ENCODE results near the gene OSR1.
A peak's percentile ranks its signal among the peaks of the same experiment; 100 is the strongest.
"Not testable (repeated sequence)": the region's sequence is repeated elsewhere in the genome, so short reads cannot be mapped to it uniquely, and the experiment has no call there.

Gene OSR1

GRCh38 chr2:19332503-19332902, 25.9 kb downstream of the OSR1 start:
- DNase-seq (ENCODE audit: low read depth in 2 of 2), result no peak

DNA sequence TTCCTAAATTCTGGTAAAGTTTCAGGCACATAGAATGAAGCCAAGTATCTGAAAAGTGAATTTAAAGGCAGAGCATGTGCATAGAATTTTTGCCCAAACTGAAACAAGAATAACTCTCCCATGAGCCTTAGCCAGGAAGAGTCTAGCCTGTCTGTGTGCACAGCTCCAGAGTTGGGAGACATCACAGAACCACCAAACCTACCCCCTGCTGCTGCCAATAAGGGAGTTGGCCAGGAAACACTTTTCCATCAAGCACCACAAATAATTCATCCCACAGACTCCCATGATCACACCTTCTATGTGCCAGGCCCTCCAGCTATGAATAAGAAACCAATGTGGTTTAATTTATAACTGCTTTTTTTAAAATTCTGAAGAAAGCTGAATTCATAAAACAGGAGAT, 27.0 kb downstream of the OSR1 start:
- DNase-seq (ENCODE audit: low read depth in 2 of 2), result no peak

DNA sequence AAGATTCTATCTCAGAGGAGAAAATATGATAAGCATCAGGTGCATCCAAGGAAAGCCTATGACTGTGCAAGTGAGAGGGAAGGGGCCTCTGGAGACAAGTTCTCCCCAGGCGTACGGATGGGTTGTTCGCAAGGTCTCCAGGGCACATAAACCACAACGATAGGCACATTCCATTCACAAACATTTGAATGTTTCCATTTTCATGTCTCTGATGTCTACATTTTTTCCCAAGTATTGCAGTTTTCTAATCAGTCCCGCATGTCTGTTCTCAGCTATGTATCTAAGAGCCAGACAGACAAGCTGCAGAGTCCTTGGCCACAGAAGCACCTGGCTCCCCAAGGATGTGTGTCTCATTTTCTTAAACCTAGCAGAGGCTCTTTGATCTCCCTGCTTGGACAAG, 28.0 kb downstream of the OSR1 start:
- DNase-seq (ENCODE audit: low read depth in 2 of 2), result peak in 1 of 2 experiments; percentile 4

GRCh38 chr2:19329445-19329844, 29.0 kb downstream of the OSR1 start:
- no peak for DNase-seq (ENCODE audit: low read depth in 2 of 2)

DNA sequence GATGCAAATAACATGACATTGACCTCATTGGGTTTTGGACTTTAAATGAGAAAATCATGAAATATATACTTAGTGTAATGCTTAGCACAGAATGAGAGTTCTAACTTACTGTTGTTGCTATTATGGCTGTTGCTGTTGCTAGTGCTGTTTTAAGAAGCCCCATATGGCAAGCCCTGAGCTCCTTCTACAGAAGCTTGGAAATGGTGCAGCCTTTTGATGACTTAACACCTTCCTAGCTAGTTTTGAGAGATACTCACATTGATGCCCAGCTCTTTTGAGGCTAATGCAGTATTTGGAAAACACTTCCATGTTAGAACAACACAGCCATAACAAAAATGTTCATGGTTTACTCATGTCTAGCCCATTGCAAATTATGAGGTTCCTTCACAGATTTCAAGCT, 30.9 kb downstream of the OSR1 start:
- DNase-seq (ENCODE audit: low read depth in 2 of 2), result no peak

- no peak for DNase-seq (ENCODE audit: low read depth in 2 of 2)
Measured at GRCh38 chr2:19321946-19322345, 36.5 kb downstream of the OSR1 start.

DNA sequence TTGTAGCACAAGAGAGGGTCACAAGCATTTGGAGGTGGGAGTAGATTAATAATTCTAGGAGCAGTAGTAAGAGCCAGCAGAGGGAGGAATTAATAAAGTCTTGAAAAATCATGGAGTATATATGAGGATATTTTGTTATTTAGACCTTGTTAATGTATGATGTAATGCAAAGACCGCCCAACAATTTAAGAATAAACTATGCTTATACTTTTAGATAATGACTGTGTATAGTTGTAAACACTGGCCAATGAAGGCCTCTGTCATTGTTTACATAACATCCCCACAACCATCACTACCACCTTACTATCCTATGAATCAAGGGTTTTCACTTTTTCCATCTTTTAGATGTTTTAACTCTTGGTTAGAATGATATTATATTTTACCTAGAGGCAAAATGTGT, 37.6 kb downstream of the OSR1 start:
- DNase-seq (ENCODE audit: low read depth in 2 of 2), result no peak

GRCh38 chr2:19319698-19320097, 38.7 kb downstream of the OSR1 start:
- DNase-seq (ENCODE audit: low read depth in 2 of 2), result no peak

DNA sequence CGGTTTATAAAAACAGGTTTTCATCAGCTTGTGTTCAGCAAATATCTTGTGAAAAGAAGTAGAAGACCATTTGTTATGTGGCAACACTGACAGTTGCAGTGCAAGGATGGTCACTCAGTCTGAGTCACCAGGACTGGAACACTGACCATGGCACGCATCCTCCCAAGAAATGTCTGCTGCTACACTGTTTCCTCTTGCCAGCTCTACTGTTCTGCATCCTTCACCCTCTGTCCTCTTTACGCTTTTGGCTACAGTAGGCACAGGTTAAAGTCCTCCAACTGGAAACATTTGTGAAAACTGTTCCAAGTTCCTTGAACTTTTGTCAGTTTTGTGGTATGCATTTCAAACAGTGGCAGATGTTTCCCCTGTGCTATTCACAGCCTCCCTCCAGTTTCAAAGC, 39.4 kb downstream of the OSR1 start:
- no peak for DNase-seq (ENCODE audit: low read depth in 2 of 2)

DNA sequence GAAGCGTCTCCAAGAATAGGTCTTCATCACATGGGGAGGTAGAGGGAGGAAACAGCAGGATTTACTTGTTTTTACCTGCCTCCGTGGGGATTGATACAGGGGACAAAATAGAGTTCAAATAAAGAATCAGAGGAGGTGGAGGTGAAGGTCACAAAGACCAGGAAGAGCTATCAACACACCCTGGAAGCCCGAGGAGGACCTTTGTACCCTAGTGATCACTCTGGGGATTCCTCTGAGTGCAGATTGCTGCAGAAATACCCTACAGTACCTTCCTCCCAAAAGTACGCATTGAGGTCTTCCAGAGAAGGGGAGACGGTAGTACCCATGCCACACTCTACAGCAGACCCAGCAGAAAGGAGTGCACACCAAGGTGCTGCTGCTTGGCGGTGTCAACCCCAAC, 44.9 kb downstream of the OSR1 start:
- DNase-seq (ENCODE audit: low read depth in 2 of 2), result no peak

DNA sequence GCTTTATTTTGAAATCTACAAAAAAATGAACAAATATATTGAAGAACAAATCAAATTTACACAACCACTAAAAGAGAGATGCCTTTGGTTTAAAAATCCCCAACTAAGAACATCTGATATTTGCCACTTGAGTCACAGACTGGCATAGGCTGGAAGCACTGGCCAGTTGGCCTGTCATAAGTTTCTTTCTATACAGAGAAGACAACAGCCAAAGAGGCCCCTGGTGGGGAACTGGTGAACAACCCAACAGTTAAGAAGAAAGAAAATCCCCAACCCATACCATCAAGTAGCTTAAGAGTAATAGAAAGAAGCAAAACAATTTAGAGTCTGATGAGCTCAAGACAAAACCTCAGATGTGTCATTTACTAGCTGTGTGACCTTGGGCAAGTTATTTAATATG, 45.5 kb downstream of the OSR1 start:
- DNase-seq (ENCODE audit: low read depth in 2 of 2), result no peak

DNA sequence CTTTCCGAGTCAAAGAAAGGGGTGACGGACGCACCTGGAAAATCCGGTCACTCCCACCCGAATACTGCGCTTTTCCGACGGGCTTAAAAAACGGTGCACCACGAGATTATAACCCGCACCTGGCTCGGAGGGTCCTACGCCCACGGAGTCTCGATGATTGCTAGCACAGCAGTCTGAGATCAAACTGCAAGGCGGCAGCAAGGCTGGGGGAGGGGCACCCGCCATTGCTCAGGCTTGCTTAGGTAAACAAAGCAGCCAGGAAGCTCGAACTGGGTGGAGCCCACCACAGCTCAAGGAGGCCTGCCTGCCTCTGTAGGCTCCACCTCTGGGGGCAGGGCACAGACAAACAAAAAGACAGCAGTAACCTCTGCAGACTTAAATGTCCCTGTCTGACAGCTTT, 52.4 kb downstream of the OSR1 start:
- not testable (repeated sequence) for DNase-seq (ENCODE audit: low read depth in 2 of 2)

DNA sequence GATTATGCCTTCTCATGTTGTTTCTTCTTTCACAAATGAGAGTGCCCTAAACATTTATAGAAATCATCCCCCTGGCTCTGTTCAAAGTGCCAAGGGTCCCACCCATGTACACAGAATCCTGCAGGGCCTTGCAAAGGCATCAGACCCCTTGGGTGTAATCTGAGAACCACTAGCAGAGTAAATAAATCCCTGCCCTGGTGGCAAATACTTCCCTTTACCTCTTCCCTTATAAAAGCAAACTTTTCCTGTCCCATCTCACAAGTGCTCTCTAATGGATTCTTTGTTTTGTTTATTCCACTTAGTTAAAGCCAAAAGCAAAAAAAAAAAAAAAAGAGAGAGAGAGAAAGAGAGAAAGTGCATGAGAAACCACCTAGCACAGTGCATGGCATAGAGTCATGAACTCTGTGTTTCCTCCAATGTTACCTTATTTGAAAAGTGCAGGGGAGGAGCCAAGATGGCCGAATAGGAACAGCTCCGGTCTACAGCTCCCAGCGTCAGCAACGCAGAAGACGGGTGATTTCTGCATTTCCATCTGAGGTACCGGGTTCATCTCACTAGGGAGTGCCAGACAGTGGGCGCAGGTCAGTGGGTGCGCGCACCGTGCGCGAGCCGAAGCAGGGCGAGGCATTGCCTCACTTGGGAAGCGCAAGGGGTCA, 52.9 kb downstream of the OSR1 start:
- DNase-seq (ENCODE audit: low read depth in 2 of 2), result not testable (repeated sequence)

- DNase-seq (ENCODE audit: low read depth in 2 of 2), result no peak
Measured at GRCh38 chr2:19301706-19302105, 56.7 kb downstream of the OSR1 start.

Data from fibroblast of skin of left biceps (primary cell).